Heart right ventricle (tissue), 16 donors: ENCODE data around the gene C4orf50. TPM values are rescaled to one million over a fixed set of nuclear protein-coding genes. Genes with fewer than 3 reads are reported as not detected.

Experiments
- ATAC-seq, 8 donors: fragments of 200-7000 bp; cut with Tn5 transposase; one replicate each; pipeline ENCODE4 v1.9.1; 2020; ENCODE audit warnings: mild to moderate bottlenecking in 8 of 8, moderate library complexity in 8 of 8, moderate number of reproducible peaks in 1 of 8
- DNase-seq, 2 donors: peaks; one replicate each; pipeline ENCODE4 v3.0.0-alpha.2; 2020
- H3K27ac ChIP-seq, 10 donors: fragments of 200-600 bp; sonication (generic) in 2 of 10; one replicate each; pipeline versions ENCODE4 v1.5.0 to v1.8.0; 2020 to 2022; ENCODE audit warnings: mild to moderate bottlenecking in 3 of 10
- H3K27me3 ChIP-seq, 7 donors: fragments of 200-600 bp; one replicate each; pipeline ENCODE4 v1.8.0; 2021 to 2022; ENCODE audit warnings: mild to moderate bottlenecking in 2 of 7
- H3K36me3 ChIP-seq, 9 donors: fragments of 200-600 bp; sonication (generic) in 1 of 9; one replicate each; pipeline versions ENCODE4 v1.5.0 to v1.8.0; 2020 to 2022; ENCODE audit warnings: mild to moderate bottlenecking in 2 of 9
- H3K4me1 ChIP-seq, 9 donors: fragments of 200-600 bp; sonication (generic) in 1 of 9; one replicate each; pipeline versions ENCODE4 v1.5.0 to v1.8.0; 2020 to 2022; ENCODE audit warnings: mild to moderate bottlenecking in 4 of 9
- H3K4me3 ChIP-seq, 10 donors: fragments of 200-600 bp; sonication (generic) in 2 of 10; one replicate each; pipeline versions ENCODE4 v1.5.0 to v1.8.0; 2020 to 2022; ENCODE audit warnings: mild to moderate bottlenecking in 7 of 10, moderate library complexity in 2 of 10
- H3K9me3 ChIP-seq, 11 donors: fragments of 200-600 bp in 10 of 11; sonication (generic) in 2 of 11; one replicate each; pipeline versions ENCODE4 v1.5.0 to v1.8.0; 2013 to 2022; ENCODE audit warnings: mild to moderate bottlenecking in 2 of 11, control low read depth in 1 of 11, moderate library complexity in 1 of 11
- CTCF ChIP-seq, 9 donors: fragments of 200-600 bp; sonication (generic) in 2 of 9; IDR thresholded peaks; one replicate each; pipeline versions ENCODE4 v1.5.0 to v1.8.0; 2021 to 2022; ENCODE audit warnings: antibody characterized with exemption in 9 of 9, mild to moderate bottlenecking in 5 of 9, moderate library complexity in 1 of 9
- WGBS, 2 donors: extraction: QIAGEN DNeasy Blood & Tissue Kit; methylation state at CpG; one replicate each; pipeline ENCODE4 v1.1.7; 2013; ENCODE audit warnings: inconsistent platforms in 1 of 2; 5-methylcytosine and 5-hydroxymethylcytosine counted together
- intact Hi-C, 10 donors: fragments of 100-400 bp; cut with DNase I; formaldehyde crosslinking; loops; one replicate each; pipeline versions ENCODE4 v1.11.1 to v1.14.2; 2022
- polyA plus RNA-seq, 2 donors: library from polyadenylated mRNA; stranded (reverse); fragments of 200-250 nt; gene quantifications; one replicate each; pipeline ENCODE4 v1.2.3, GENCODE V29; 2013
- total RNA-seq, 10 donors: library from RNA; stranded (reverse); fragmentation: NEBNext Ultra II Directional in 3 of 10; extraction: Animal tissue kit (Norgen Biotek cat#: 25700) in 3 of 10; gene quantifications; one replicate each; pipeline versions ENCODE4 v1.2.1 to v1.2.4, GENCODE V29; 2021 to 2023
- donor health status: Arrhythmogenic right ventricular cardiomyopathy.
- donor health status: ischemic (EF 13 %, LVEDD 7.1; RV severe dilation, severe dysfunction).
- donor health status: healthy with polysubstance abuse.
- donor health status: DM: no; HTN: yes; CAD: no.
- donor health status: DM: no; HTN: no; CAD: no.
- donor health status: ischemic (EF 25% LVEDD 6.9; RV normal size, moderate dysfunction).
- donor health status: ischemic (EF 25% LVEDD 5.7; RV mildly dilated, moderate dysfunction).
- donor health status: healthy.
- donor health status: DM: yes; HTN: yes; CAD: no.
- donor health status: Ischemic cardiomyopathy.
- donor health status: ischemic (EF 35%, LVEDD 5.7; RV mildly dilated, moderate dysfunction).
- donor health status: nonischemic (EF 11% LVEDD 7.7; RV severe dilation, severe dysfunction).
- donor health status: DM: yes; HTN: yes; CAD: no.
- donor health status: PGD.
- donor health status: ischemic (EF 29% LVEDD 5.4; RV normal size, mild dysfunction).
- donor health status: nonischemic (EF 23%, LVEDD 6.1; RV moderate dilation, normal function).

The C4orf50 gene
- total and polyA plus RNA-seq, 12 donors = 0.05 TPM; not detected in 11

- TF ChIP-seq CTCF (IDR thresholded peaks at IDR 0.05) = no peak
- H3K27me3 ChIP-seq = peaks cover 38 to 98% (median 97%) of the 10 kb centered on the region in 7 donors
Observed at GRCh38 chr4:5893591-5893990, 124.6 kb downstream of the C4orf50 start.

GRCh38 chr4:5893004-5893580 lies 125.1 kb downstream of the C4orf50 start, which contains the start of gene CRMP1:
Gene CRMP1, minus strand, starts transcription at chr4:5893086. Its CDS starts 117 bp downstream, at chr4:5892969.
- TF ChIP-seq CTCF (IDR thresholded peaks at IDR 0.05) = no peak
- peak in 1 of 2 donors; percentile 34 for DNase-seq
- H3K4me1 ChIP-seq = peaks cover 0 to 30% (median 13%) of the 10 kb centered on the region in 9 donors
- H3K27ac ChIP-seq = no peak within 1 kb of the TSS
- peaks cover 43 to 98% (median 95%) of the 10 kb centered on the region in 7 donors for H3K27me3 ChIP-seq
- no peaks in the 10 kb centered on the region for H3K36me3 ChIP-seq
- intact Hi-C loops = no loop called here
- peak in 4 of 8 donors; percentile 22 to 42 (median 30) for ATAC-seq
- peaks cover 0 to 11% (median 0%) of the 10 kb centered on the region in 11 donors for H3K9me3 ChIP-seq
- H3K4me3 ChIP-seq = peak within 1 kb of the TSS in 1 of 10 donors; percentile 26
- 3 to 6% methylated on average over 36 to 64 of the region's 67 CpGs for WGBS, 2 donors

More at GRCh38 chr4:5893591-5893990, 124.6 kb downstream of the C4orf50 start:
- Histone ChIP-seq H3K4me3 (no peak overlapping the region), H3K9me3 (peaks cover 0 to 11% (median 0%) of the 10 kb centered on the region in 11 donors), H3K27ac (no peak overlapping the region), H3K36me3 (no peaks in the 10 kb centered on the region), H3K4me1 (peaks cover 0 to 25% (median 11%) of the 10 kb centered on the region in 9 donors)
- no peak for DNase-seq
- no peak for ATAC-seq
- intact Hi-C loops = no loop called here
- 69% methylated on average over 8 of the region's 8 CpGs for WGBS, 2 donors

GRCh38 chr4:5892323-5893003 lies 125.8 kb downstream of the C4orf50 start:
- Histone ChIP-seq H3K36me3 (no peaks in the 10 kb centered on the region), H3K9me3 (peaks cover 0 to 9% (median 0%) of the 10 kb centered on the region in 11 donors), H3K27ac (no peak overlapping the region), H3K27me3 (peaks cover 49 to 98% (median 95%) of the 10 kb centered on the region in 7 donors), H3K4me1 (peaks cover 5 to 36% (median 18%) of the 10 kb centered on the region in 9 donors), H3K4me3 (no peak overlapping the region)
- TF ChIP-seq CTCF (IDR thresholded peaks at IDR 0.05) = no peak
- ATAC-seq (no peak), DNase-seq (no peak)
- 1 to 2% methylated on average over 85 to 100 of the region's 100 CpGs for WGBS, 2 donors
- intact Hi-C loops = no loop called here

- no peaks in the 10 kb centered on the region for H3K36me3 ChIP-seq
- H3K4me1 ChIP-seq = peaks cover 7 to 40% (median 23%) of the 10 kb centered on the region in 9 donors
- DNase-seq = no peak
- 11 to 14% methylated on average over 34 of the region's 34 CpGs for WGBS, 2 donors
- no peak for ATAC-seq
- intact Hi-C loops = no loop called here
- no peak overlapping the region for H3K27ac ChIP-seq
- H3K9me3 ChIP-seq = peaks cover 0 to 1% (median 0%) of the 10 kb centered on the region in 11 donors
- peaks cover 50 to 98% (median 95%) of the 10 kb centered on the region in 7 donors for H3K27me3 ChIP-seq
- H3K4me3 ChIP-seq = no peak overlapping the region
- no peak for TF ChIP-seq CTCF (IDR thresholded peaks at IDR 0.05)
Observed at GRCh38 chr4:5891563-5892322, 126.5 kb downstream of the C4orf50 start.
